ENCODE results near the gene TOP3B. TPM values are rescaled to one million over a fixed set of nuclear protein-coding genes. Genes with fewer than 3 reads are reported as not detected.

TOP3B gene
- total RNA-seq, 3 donors from 2014 or later = 30.4 to 40.0 (median 38.3) TPM

DNA sequence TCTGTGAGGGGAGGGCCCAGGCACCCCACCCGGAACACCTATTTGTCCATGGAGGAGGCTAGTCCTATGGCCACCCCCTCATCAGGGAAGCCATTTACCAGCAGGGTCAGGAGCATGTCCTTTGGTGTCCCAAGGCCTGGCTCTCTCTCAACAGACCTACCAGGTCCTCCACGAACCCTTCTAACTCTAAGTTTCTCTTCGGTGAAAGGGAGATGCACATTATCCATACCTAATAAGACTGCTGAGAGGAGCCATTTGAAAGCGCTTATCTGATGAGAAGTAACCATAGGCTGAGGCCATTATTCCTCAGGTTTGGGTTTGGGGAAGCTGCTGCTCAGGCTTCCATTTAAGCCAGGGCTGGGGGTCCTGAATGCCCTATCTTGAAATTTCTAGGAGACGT lies 9.2 kb upstream of the TOP3B start:
- DNase-seq (no peak), ATAC-seq (no peak)
- Histone ChIP-seq H3K36me3 (ENCODE audit: low read depth) (no peaks in the 10 kb centered on the region), H3K9me3 (no peaks in the 10 kb centered on the region), H3K4me3 (no peak overlapping the region), H3K4me1 (ENCODE audit: low read depth) (no peaks in the 10 kb centered on the region)
- TF ChIP-seq, protein P1, sequence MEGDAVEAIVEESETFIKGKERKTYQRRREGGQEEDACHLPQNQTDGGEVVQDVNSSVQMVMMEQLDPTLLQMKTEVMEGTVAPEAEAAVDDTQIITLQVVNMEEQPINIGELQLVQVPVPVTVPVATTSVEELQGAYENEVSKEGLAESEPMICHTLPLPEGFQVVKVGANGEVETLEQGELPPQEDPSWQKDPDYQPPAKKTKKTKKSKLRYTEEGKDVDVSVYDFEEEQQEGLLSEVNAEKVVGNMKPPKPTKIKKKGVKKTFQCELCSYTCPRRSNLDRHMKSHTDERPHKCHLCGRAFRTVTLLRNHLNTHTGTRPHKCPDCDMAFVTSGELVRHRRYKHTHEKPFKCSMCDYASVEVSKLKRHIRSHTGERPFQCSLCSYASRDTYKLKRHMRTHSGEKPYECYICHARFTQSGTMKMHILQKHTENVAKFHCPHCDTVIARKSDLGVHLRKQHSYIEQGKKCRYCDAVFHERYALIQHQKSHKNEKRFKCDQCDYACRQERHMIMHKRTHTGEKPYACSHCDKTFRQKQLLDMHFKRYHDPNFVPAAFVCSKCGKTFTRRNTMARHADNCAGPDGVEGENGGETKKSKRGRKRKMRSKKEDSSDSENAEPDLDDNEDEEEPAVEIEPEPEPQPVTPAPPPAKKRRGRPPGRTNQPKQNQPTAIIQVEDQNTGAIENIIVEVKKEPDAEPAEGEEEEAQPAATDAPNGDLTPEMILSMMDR (IDR thresholded peaks at IDR 0.05) = no peak
- intact Hi-C loops (cut with DNase I, micrococcal nuclease) = no loop called here

DNA sequence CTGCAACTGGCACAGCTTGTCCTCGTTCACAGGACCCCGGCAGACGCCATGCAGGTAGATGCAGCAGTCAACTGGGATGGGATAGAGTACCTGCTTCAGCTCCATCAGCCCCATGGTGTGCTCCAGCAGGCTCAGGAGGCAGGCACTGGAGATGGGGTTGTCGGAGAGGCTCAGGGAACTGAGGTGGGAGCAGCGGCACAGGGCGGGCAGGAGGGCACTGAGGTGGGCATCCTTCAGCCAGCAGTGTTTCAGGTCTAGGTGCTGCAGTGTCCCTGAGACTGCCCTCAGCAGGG lies 8.7 kb upstream of the TOP3B start:
- Histone ChIP-seq H3K9me3 (no peaks in the 10 kb centered on the region), H3K4me1 (ENCODE audit: low read depth) (no peaks in the 10 kb centered on the region), H3K4me3 (no peak overlapping the region), H3K36me3 (ENCODE audit: low read depth) (no peaks in the 10 kb centered on the region)
- DNase-seq (no peak), ATAC-seq (no peak)
- TF ChIP-seq, protein P1 (IDR thresholded peaks at IDR 0.05) = no peak
- intact Hi-C loops (cut with DNase I, micrococcal nuclease) = no loop called here

DNA sequence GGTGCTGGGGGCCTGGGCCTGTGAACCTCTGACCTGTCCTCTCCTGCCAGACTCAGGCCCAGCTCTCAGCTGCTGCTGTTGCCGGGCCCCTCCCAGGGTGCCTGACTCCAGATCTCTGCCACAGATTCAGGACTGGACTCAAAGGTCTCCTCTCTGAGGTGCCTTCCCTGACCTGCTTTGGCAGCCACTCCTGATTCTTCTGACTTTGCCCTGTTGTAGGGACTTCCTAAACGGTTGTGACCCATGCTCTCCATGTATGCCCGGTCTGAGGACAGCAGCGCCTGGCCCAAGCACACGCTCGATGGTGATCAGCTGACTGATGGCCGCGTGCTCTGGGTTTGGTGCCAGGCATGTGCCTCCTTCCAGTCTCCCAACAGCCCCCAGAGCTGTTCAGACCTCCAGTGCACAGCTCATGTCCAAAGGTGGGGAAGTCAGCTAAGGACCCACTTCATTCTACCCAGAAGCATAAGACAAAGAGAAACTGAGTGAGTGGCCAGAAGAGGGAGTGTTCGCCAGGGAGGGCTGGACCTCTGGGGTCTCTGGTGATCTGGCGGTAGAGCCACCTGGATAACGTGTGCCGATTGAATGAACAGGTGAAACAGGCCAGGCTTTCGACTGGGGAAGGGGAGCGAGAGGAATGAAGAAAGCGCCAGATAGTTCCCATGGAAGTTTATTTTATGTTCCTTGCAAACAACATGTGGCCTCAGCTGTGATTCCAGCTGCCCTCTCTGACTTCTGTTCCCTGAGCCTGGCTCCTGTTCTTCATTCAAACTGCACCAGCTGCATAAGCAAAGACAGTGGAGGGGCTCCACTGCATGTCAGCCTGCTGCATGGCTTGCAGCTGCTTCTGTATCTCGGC lies 8.1 kb upstream of the TOP3B start:
- DNase-seq (no peak), ATAC-seq (no peak)
- intact Hi-C loops (cut with DNase I, micrococcal nuclease) = no loop called here
- TF ChIP-seq, protein P1 (IDR thresholded peaks at IDR 0.05) = no peak
- Histone ChIP-seq H3K4me1 (ENCODE audit: low read depth) (no peaks in the 10 kb centered on the region), H3K4me3 (no peak overlapping the region), H3K36me3 (ENCODE audit: low read depth) (no peaks in the 10 kb centered on the region), H3K9me3 (no peaks in the 10 kb centered on the region)

DNA sequence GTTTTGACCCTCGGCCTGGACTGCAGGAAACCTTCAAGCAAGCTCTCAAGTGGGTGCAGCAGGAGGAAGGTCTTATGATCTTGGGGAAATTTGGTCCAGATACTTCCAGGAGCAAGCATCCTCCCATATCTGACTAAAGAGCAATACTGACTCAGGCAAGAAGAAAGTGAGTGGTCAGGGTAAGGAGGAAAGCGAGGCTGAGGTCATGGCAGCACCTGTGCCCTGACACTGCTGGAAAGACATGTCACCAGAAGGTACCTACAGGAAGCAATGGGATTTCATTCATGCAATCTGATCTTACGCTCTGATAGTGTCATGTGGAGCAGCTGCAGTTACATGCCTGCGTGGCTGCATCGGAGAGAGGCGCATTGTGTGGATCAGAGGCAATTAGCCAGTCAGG lies 6.5 kb upstream of the TOP3B start:
- H3K4me1 ChIP-seq (ENCODE audit: low read depth) = no peaks in the 10 kb centered on the region
- H3K4me3 ChIP-seq = no peak overlapping the region
- TF ChIP-seq, protein P1 (IDR thresholded peaks at IDR 0.05) = no peak
- intact Hi-C loops (cut with DNase I, micrococcal nuclease) = no loop called here
- no peaks in the 10 kb centered on the region for H3K36me3 ChIP-seq (ENCODE audit: low read depth)
- H3K9me3 ChIP-seq = no peaks in the 10 kb centered on the region
- no peak for ATAC-seq
- no peak for DNase-seq

DNA sequence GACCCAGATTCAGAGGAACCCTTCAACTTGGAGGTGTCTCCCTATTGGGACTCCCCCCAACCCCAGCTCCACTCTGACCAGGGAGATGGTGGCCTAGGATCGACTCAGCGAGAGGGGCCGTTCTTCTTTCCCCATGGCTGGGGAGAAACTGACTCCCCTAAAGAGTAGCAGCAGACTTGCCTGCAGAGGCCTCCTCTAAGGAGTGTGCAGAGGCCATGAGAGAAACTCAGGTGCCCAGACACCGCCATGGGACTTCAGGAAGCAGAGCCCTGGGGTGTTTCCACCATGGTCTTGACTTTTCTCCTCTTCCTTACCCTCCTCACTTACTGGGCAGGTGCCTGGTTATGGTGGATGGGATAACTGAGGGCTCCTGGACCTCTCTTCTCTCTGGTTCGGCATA lies 2.6 kb upstream of the TOP3B start:
- TF ChIP-seq, protein P1 (IDR thresholded peaks at IDR 0.05) = no peak
- intact Hi-C loops (cut with DNase I, micrococcal nuclease) = no loop called here
- Histone ChIP-seq H3K4me1 (ENCODE audit: low read depth) (peaks cover 2% of the 10 kb centered on the region), H3K4me3 (no peak overlapping the region), H3K9me3 (no peaks in the 10 kb centered on the region), H3K36me3 (ENCODE audit: low read depth) (no peaks in the 10 kb centered on the region)
- DNase-seq (no peak), ATAC-seq (no peak)
